Measurements from ENCODE around the gene FBXW7.
A peak's percentile ranks its signal among the peaks of the same experiment; 100 is the strongest.
"Not testable (repeated sequence)": the region's sequence is repeated elsewhere in the genome, so short reads cannot be mapped to it uniquely, and the experiment has no call there.

Gene FBXW7

DNA sequence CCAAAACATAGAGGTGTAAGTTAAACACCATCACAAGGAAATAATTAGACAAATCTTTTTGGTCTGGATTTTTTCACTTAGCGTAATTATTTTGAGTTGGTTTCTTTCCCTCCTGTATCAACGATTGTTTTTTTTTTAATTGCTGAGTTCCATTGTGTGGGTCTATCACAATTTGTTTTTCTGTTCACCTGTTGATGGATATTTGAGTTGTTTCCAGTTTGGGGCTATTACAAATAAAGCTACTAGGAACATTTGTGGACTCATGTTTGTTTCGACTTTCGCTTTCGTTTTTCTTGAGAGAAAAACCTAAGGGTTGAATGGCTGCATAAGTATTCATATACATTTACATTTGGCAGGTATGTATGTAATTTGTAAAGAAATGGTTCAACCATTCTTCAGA is 20.4 kb upstream of the FBXW7 start:
- Histone ChIP-seq H3K4me2 (ENCODE audit: low read depth, low read length, poor library complexity, severe bottlenecking) (peak overlapping the region; percentile 5), H3K9ac (ENCODE audit: low read depth, low read length, poor library complexity, severe bottlenecking) (no peak overlapping the region), H3K4me3 (ENCODE audit: low read length, poor library complexity, severe bottlenecking) (peak overlapping the region; percentile 1), H3F3A (ENCODE audit: low read depth) (no peaks in the 10 kb centered on the region), H2AFZ (ENCODE audit: low read length) (peak overlapping the region; percentile 64), H3K27me3 (ENCODE audit: insufficient read depth, low read length, poor library complexity, severe bottlenecking) (no peaks in the 10 kb centered on the region), H3K4me1 (ENCODE audit: insufficient read depth, low read length, poor library complexity, severe bottlenecking) (peaks cover 28% of the 10 kb centered on the region), H4K20me1 (ENCODE audit: insufficient read depth, low read length, poor library complexity, severe bottlenecking) (no peaks in the 10 kb centered on the region), H3K9me3 (ENCODE audit: insufficient read depth, low read depth, low read length) (no peaks in the 10 kb centered on the region), H3K9me2 (replicated peaks; ENCODE audit: low read depth, low read length) (no peaks in the 10 kb centered on the region), H3K36me3 (ENCODE audit: insufficient read depth, low read length) (no peaks in the 10 kb centered on the region), H3K79me2 (ENCODE audit: insufficient read depth, low read length) (no peaks in the 10 kb centered on the region)
- no peak for TF ChIP-seq EZH2phosphoT487 (IDR thresholded peaks at IDR 0.05; ENCODE audit: borderline replicate concordance)
- TF ChIP-seq, protein P1, sequence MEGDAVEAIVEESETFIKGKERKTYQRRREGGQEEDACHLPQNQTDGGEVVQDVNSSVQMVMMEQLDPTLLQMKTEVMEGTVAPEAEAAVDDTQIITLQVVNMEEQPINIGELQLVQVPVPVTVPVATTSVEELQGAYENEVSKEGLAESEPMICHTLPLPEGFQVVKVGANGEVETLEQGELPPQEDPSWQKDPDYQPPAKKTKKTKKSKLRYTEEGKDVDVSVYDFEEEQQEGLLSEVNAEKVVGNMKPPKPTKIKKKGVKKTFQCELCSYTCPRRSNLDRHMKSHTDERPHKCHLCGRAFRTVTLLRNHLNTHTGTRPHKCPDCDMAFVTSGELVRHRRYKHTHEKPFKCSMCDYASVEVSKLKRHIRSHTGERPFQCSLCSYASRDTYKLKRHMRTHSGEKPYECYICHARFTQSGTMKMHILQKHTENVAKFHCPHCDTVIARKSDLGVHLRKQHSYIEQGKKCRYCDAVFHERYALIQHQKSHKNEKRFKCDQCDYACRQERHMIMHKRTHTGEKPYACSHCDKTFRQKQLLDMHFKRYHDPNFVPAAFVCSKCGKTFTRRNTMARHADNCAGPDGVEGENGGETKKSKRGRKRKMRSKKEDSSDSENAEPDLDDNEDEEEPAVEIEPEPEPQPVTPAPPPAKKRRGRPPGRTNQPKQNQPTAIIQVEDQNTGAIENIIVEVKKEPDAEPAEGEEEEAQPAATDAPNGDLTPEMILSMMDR (conservative IDR thresholded peaks at IDR 0.05; ENCODE audit: low read length) = no peak

DNA sequence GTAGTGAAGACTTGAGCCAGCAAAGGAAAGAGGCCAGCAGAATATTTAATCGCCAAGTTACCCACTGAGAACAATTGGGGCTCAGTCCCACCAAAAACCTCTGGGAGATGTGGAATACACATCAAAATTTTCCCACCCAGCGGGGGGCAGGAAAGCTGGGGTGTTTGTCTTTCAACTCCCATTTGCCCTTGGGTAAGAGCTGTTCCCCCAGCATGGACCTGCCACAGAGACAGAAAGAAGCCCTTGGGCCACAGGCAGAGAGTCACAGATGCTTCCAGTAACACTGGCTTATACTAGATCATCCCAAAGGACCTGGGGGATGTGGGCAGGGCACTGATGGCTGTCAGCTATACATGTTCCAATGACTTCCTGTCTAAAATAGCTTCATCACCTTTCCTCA is 18.9 kb upstream of the FBXW7 start:
- Histone ChIP-seq H2AFZ (ENCODE audit: low read length) (no peak overlapping the region), H3K79me2 (ENCODE audit: insufficient read depth, low read length) (no peaks in the 10 kb centered on the region), H3F3A (ENCODE audit: low read depth) (no peaks in the 10 kb centered on the region), H4K20me1 (ENCODE audit: insufficient read depth, low read length, poor library complexity, severe bottlenecking) (no peaks in the 10 kb centered on the region), H3K4me1 (ENCODE audit: insufficient read depth, low read length, poor library complexity, severe bottlenecking) (peaks cover 28% of the 10 kb centered on the region), H3K9me2 (replicated peaks; ENCODE audit: low read depth, low read length) (no peaks in the 10 kb centered on the region), H3K4me2 (ENCODE audit: low read depth, low read length, poor library complexity, severe bottlenecking) (peak overlapping the region; percentile 26), H3K27me3 (ENCODE audit: insufficient read depth, low read length, poor library complexity, severe bottlenecking) (no peaks in the 10 kb centered on the region), H3K9me3 (ENCODE audit: insufficient read depth, low read depth, low read length) (no peaks in the 10 kb centered on the region), H3K36me3 (ENCODE audit: insufficient read depth, low read length) (no peaks in the 10 kb centered on the region), H3K4me3 (ENCODE audit: low read length, poor library complexity, severe bottlenecking) (no peak overlapping the region), H3K9ac (ENCODE audit: low read depth, low read length, poor library complexity, severe bottlenecking) (no peak overlapping the region)
- no peak for TF ChIP-seq EZH2phosphoT487 (IDR thresholded peaks at IDR 0.05; ENCODE audit: borderline replicate concordance)
- TF ChIP-seq, protein P1 (conservative IDR thresholded peaks at IDR 0.05; ENCODE audit: low read length) = no peak

DNA sequence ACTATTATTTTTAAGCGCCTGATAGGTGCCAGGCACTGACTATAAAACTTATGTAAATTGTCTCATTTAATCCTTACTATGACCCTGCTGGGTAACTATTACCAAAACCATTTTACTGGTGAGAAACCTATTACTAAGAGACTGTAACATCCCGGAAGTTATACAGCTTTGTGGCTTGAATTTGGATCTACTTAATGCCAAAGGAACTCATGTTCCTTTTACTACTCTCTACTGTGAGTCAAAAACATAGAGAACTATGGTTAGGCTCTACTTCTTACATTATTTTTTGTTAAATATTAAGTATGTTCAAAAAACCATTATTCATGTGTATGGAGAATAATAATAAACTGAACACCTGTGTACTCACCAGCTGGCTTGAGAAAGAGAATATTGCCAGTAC is 14.8 kb upstream of the FBXW7 start:
- H3K9me3 ChIP-seq (ENCODE audit: insufficient read depth, low read depth, low read length); H3K9ac ChIP-seq (ENCODE audit: low read depth, low read length, poor library complexity, severe bottlenecking); H4K20me1 ChIP-seq (ENCODE audit: insufficient read depth, low read length, poor library complexity, severe bottlenecking); H2AFZ ChIP-seq (ENCODE audit: low read length); H3K79me2 ChIP-seq (ENCODE audit: insufficient read depth, low read length); H3K4me3 ChIP-seq (ENCODE audit: low read length, poor library complexity, severe bottlenecking); H3K27me3 ChIP-seq (ENCODE audit: insufficient read depth, low read length, poor library complexity, severe bottlenecking); H3K9me2 ChIP-seq (replicated peaks; ENCODE audit: low read depth, low read length); H3F3A ChIP-seq (ENCODE audit: low read depth); H3K4me2 ChIP-seq (ENCODE audit: low read depth, low read length, poor library complexity, severe bottlenecking); H3K36me3 ChIP-seq (ENCODE audit: insufficient read depth, low read length): not testable (repeated sequence)
- H3K4me1 ChIP-seq (ENCODE audit: insufficient read depth, low read length, poor library complexity, severe bottlenecking) = peaks cover 19% of the 10 kb centered on the region

DNA sequence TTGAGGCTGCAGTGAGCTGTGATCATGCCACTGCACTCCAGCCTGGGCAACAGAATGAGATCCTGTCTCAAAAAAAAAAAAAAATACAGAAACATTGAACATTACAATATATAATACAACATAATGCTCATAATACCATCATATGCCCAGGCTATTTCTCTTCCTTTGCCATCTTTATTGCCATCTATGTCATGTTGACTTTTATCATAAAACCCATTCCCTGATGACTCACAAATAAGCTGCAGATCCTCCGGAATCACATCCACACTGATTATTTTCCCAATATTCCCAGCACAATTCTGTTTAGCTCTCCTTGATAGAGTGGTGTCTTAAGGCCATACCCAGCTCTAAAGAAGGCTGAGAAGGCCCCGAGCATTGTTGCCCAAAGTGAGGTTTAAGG is 9.2 kb upstream of the FBXW7 start:
- no peaks in the 10 kb centered on the region for H3F3A ChIP-seq (ENCODE audit: low read depth)
- no peaks in the 10 kb centered on the region for H4K20me1 ChIP-seq (ENCODE audit: insufficient read depth, low read length, poor library complexity, severe bottlenecking)
- H3K36me3 ChIP-seq (ENCODE audit: insufficient read depth, low read length) = peaks cover under 1% of the 10 kb centered on the region; the same call in 1 of the 2 replicates
- TF ChIP-seq EZH2phosphoT487 (IDR thresholded peaks at IDR 0.05; ENCODE audit: borderline replicate concordance) = no peak
- TF ChIP-seq, protein P1 (conservative IDR thresholded peaks at IDR 0.05; ENCODE audit: low read length) = no peak
- H2AFZ ChIP-seq (ENCODE audit: low read length) = no peak overlapping the region
- H3K79me2 ChIP-seq (ENCODE audit: insufficient read depth, low read length) = peaks cover 5% of the 10 kb centered on the region; the same call in 1 of the 2 replicates
- no peak overlapping the region for H3K4me3 ChIP-seq (ENCODE audit: low read length, poor library complexity, severe bottlenecking)
- H3K9ac ChIP-seq (ENCODE audit: low read depth, low read length, poor library complexity, severe bottlenecking) = no peak overlapping the region
- no peaks in the 10 kb centered on the region for H3K9me3 ChIP-seq (ENCODE audit: insufficient read depth, low read depth, low read length)
- no peaks in the 10 kb centered on the region for H3K27me3 ChIP-seq (ENCODE audit: insufficient read depth, low read length, poor library complexity, severe bottlenecking)
- H3K9me2 ChIP-seq (replicated peaks; ENCODE audit: low read depth, low read length) = no peaks in the 10 kb centered on the region
- H3K4me2 ChIP-seq (ENCODE audit: low read depth, low read length, poor library complexity, severe bottlenecking) = no peak overlapping the region
- H3K4me1 ChIP-seq (ENCODE audit: insufficient read depth, low read length, poor library complexity, severe bottlenecking) = no peaks in the 10 kb centered on the region

- H4K20me1 ChIP-seq (ENCODE audit: insufficient read depth, low read length, poor library complexity, severe bottlenecking); H3K4me2 ChIP-seq (ENCODE audit: low read depth, low read length, poor library complexity, severe bottlenecking); H3K79me2 ChIP-seq (ENCODE audit: insufficient read depth, low read length); H2AFZ ChIP-seq (ENCODE audit: low read length); H3K4me3 ChIP-seq (ENCODE audit: low read length, poor library complexity, severe bottlenecking); H3F3A ChIP-seq (ENCODE audit: low read depth); H3K9me2 ChIP-seq (replicated peaks; ENCODE audit: low read depth, low read length); H3K4me1 ChIP-seq (ENCODE audit: insufficient read depth, low read length, poor library complexity, severe bottlenecking); H3K27me3 ChIP-seq (ENCODE audit: insufficient read depth, low read length, poor library complexity, severe bottlenecking); H3K9ac ChIP-seq (ENCODE audit: low read depth, low read length, poor library complexity, severe bottlenecking); H3K36me3 ChIP-seq (ENCODE audit: insufficient read depth, low read length); H3K9me3 ChIP-seq (ENCODE audit: insufficient read depth, low read depth, low read length): not testable (repeated sequence)
Observed at GRCh38 chr4:152544533-152544932, 8.6 kb upstream of the FBXW7 start.

Data from Loucy (cell line).